HFFc6 (cell line): ENCODE data around the gene CRYBB2. TPM values are rescaled to one million over a fixed set of nuclear protein-coding genes. Genes with fewer than 3 reads are reported as not detected.
"Not testable (repeated sequence)": the region's sequence is repeated elsewhere in the genome, so short reads cannot be mapped to it uniquely, and the experiment has no call there.

Experiments used
- DNase-seq: peaks from one replicate; pipeline ENCODE4 v3.0.0-alpha.2; 2018
- H3K27ac Mint-ChIP-seq: 2 replicates; pipeline ENCODE4 v1.8.0; 2020; ENCODE audit warnings: mild to moderate bottlenecking, mixed read lengths
- H3K27me3 Mint-ChIP-seq: 2 replicates; pipeline ENCODE4 v1.8.0; 2021; ENCODE audit warnings: mild to moderate bottlenecking, moderate library complexity, mixed read lengths; ENCODE audit not compliant: insufficient read depth
- H3K36me3 Mint-ChIP-seq: 2 replicates; pipeline ENCODE4 v1.8.0; 2021; ENCODE audit warnings: low read depth, mixed read lengths
- H3K4me1 Mint-ChIP-seq: 2 replicates; pipeline ENCODE4 v1.8.0; 2020; ENCODE audit warnings: low read depth, mixed read lengths
- H3K4me3 Mint-ChIP-seq: 2 replicates; pipeline ENCODE4 v1.8.0; 2020; ENCODE audit warnings: mild to moderate bottlenecking, moderate library complexity, mixed read lengths
- H3K9me3 Mint-ChIP-seq: 2 replicates; pipeline ENCODE4 v1.8.0; 2020; ENCODE audit warnings: mild to moderate bottlenecking, mixed read lengths
- CTCF ChIP-seq: fragments of 200-600 bp; sonication (generic); IDR thresholded peaks from 2 replicates; pipeline ENCODE4 v1.5.0; 2021; ENCODE audit warnings: antibody characterized with exemption, mild to moderate bottlenecking
- total RNA-seq, 6 experiments: library from RNA; stranded (reverse); fragmentation: NEBNext Ultra II Directional; extraction: Animal tissue kit (Norgen Biotek cat#: 25700); gene quantifications; 2 replicates in 1 of 6; 3 replicates in 5 of 6; pipeline ENCODE4 v1.2.3, GENCODE V29; 2021

Gene CRYBB2
- total RNA-seq, 6 experiments from 2014 or later: 0.28 to 0.51 (median 0.39) TPM; not detected in 2

GRCh38 chr22:25236417-25236816 is 17.0 kb downstream of the CRYBB2 start:
- TF ChIP-seq CTCF: no peak
- Mint-ChIP-seq H3K27me3 (peaks cover 6% of the 10 kb centered on the region; the same call in 1 of the 2 replicates), H3K4me3 (no peak overlapping the region), H3K4me1 (peaks cover 4% of the 10 kb centered on the region; the same call in 1 of the 2 replicates), H3K36me3 (no peaks in the 10 kb centered on the region), H3K27ac (no peak overlapping the region), H3K9me3 (peaks cover 5% of the 10 kb centered on the region; the same call in 1 of the 2 replicates)
- DNase-seq: no peak

- H3K9me3 Mint-ChIP-seq: peaks cover 5% of the 10 kb centered on the region; the same call in 1 of the 2 replicates
- TF ChIP-seq CTCF: no peak
- peaks cover 4% of the 10 kb centered on the region; the same call in 1 of the 2 replicates for H3K27me3 Mint-ChIP-seq
- H3K4me3 Mint-ChIP-seq: no peak overlapping the region
- peaks cover 4% of the 10 kb centered on the region; the same call in 1 of the 2 replicates for H3K4me1 Mint-ChIP-seq
- no peak overlapping the region for H3K27ac Mint-ChIP-seq
- no peaks in the 10 kb centered on the region for H3K36me3 Mint-ChIP-seq
- no peak for DNase-seq
These were observed 18.1 kb downstream of the CRYBB2 start for GRCh38 chr22:25237503-25237902.

- not testable (repeated sequence) for H3K27ac Mint-ChIP-seq, H3K4me3 Mint-ChIP-seq, H3K27me3 Mint-ChIP-seq, H3K9me3 Mint-ChIP-seq, H3K36me3 Mint-ChIP-seq, DNase-seq, H3K4me1 Mint-ChIP-seq
These were observed 18.6 kb downstream of the CRYBB2 start for GRCh38 chr22:25238058-25238457.

- not testable (repeated sequence) for H3K9me3 Mint-ChIP-seq, H3K27me3 Mint-ChIP-seq, DNase-seq, H3K36me3 Mint-ChIP-seq, H3K4me3 Mint-ChIP-seq, H3K4me1 Mint-ChIP-seq, H3K27ac Mint-ChIP-seq
These were observed 35.7 kb downstream of the CRYBB2 start for GRCh38 chr22:25255169-25255568.

- DNase-seq, H3K36me3 Mint-ChIP-seq, H3K27me3 Mint-ChIP-seq, H3K27ac Mint-ChIP-seq, H3K4me3 Mint-ChIP-seq, H3K4me1 Mint-ChIP-seq: not testable (repeated sequence)
- H3K9me3 Mint-ChIP-seq: peaks cover 27% of the 10 kb centered on the region
These were observed 48.1 kb downstream of the CRYBB2 start for GRCh38 chr22:25267567-25267966.

GRCh38 chr22:25268902-25269301 is 49.5 kb downstream of the CRYBB2 start:
- not testable (repeated sequence) for H3K27me3 Mint-ChIP-seq, H3K27ac Mint-ChIP-seq, H3K36me3 Mint-ChIP-seq, H3K4me3 Mint-ChIP-seq, DNase-seq, H3K4me1 Mint-ChIP-seq
- H3K9me3 Mint-ChIP-seq: peaks cover 29% of the 10 kb centered on the region

GRCh38 chr22:25270061-25270460 is 50.6 kb downstream of the CRYBB2 start:
- not testable (repeated sequence) for DNase-seq, H3K36me3 Mint-ChIP-seq, H3K4me3 Mint-ChIP-seq, H3K27ac Mint-ChIP-seq, H3K4me1 Mint-ChIP-seq, H3K27me3 Mint-ChIP-seq
- H3K9me3 Mint-ChIP-seq: peaks cover 36% of the 10 kb centered on the region

GRCh38 chr22:25273231-25273630 is 53.8 kb downstream of the CRYBB2 start:
- H3K4me3 Mint-ChIP-seq, H3K27me3 Mint-ChIP-seq, H3K4me1 Mint-ChIP-seq, H3K27ac Mint-ChIP-seq, DNase-seq, H3K36me3 Mint-ChIP-seq: not testable (repeated sequence)
- peaks cover 31% of the 10 kb centered on the region for H3K9me3 Mint-ChIP-seq

GRCh38 chr22:25273928-25274327 is 54.5 kb downstream of the CRYBB2 start:
- not testable (repeated sequence) for H3K4me1 Mint-ChIP-seq, H3K4me3 Mint-ChIP-seq, H3K36me3 Mint-ChIP-seq, DNase-seq, H3K27me3 Mint-ChIP-seq, H3K27ac Mint-ChIP-seq
- H3K9me3 Mint-ChIP-seq: peaks cover 24% of the 10 kb centered on the region

- H3K4me3 Mint-ChIP-seq, H3K36me3 Mint-ChIP-seq, H3K27ac Mint-ChIP-seq, H3K4me1 Mint-ChIP-seq, DNase-seq: not testable (repeated sequence)
- H3K27me3 Mint-ChIP-seq: peaks cover 15% of the 10 kb centered on the region
- H3K9me3 Mint-ChIP-seq: peaks cover 19% of the 10 kb centered on the region
These were observed 60.7 kb downstream of the CRYBB2 start for GRCh38 chr22:25280118-25280517.
